ENCODE results near the gene FAM241B.

Gene FAM241B

GRCh38 chr10:69657430-69657829, 27.4 kb downstream of the FAM241B start:
- in situ Hi-C loops (cut with HindIII; ENCODE audit: low sequenced_read_pairs): loop anchor here (5.0 kb wide), 1 partner anchor 135 kb away; no protein-coding TSS in a partner anchor
- no peak for DNase-seq (ENCODE audit: low read depth)
- H3K4me3 ChIP-seq (ENCODE audit: low read depth, low read length): no peak overlapping the region
- no peak for TF ChIP-seq CTCF (IDR thresholded peaks at IDR 0.05; ENCODE audit: low read depth, low read length, missing control alignments)

GRCh38 chr10:69657866-69658265, 27.8 kb downstream of the FAM241B start:
- no peak for DNase-seq (ENCODE audit: low read depth)
- H3K4me3 ChIP-seq (ENCODE audit: low read depth, low read length): no peak overlapping the region
- TF ChIP-seq CTCF (IDR thresholded peaks at IDR 0.05; ENCODE audit: low read depth, low read length, missing control alignments): no peak
- in situ Hi-C loops (cut with HindIII; ENCODE audit: low sequenced_read_pairs): loop anchor here (5.0 kb wide), 1 partner anchor 134 kb away; no protein-coding TSS in a partner anchor

- TF ChIP-seq CTCF (IDR thresholded peaks at IDR 0.05; ENCODE audit: low read depth, low read length, missing control alignments): no peak
- in situ Hi-C loops (cut with HindIII; ENCODE audit: low sequenced_read_pairs): loop anchor here (5.0 kb wide), 1 partner anchor 133 kb away; no protein-coding TSS in a partner anchor
- DNase-seq (ENCODE audit: low read depth): no peak
- no peak overlapping the region for H3K4me3 ChIP-seq (ENCODE audit: low read depth, low read length)
These were observed 29.4 kb downstream of the FAM241B start for GRCh38 chr10:69659241-69660038.

GRCh38 chr10:69660296-69660695, 30.2 kb downstream of the FAM241B start:
- in situ Hi-C loops (cut with HindIII; ENCODE audit: low sequenced_read_pairs): no loop called here
- no peak overlapping the region for H3K4me3 ChIP-seq (ENCODE audit: low read depth, low read length)
- no peak for DNase-seq (ENCODE audit: low read depth)

GRCh38 chr10:69661414-69662172, 31.5 kb downstream of the FAM241B start:
- TF ChIP-seq CTCF (IDR thresholded peaks at IDR 0.05; ENCODE audit: low read depth, low read length, missing control alignments): no peak
- in situ Hi-C loops (cut with HindIII; ENCODE audit: low sequenced_read_pairs): no loop called here
- no peak overlapping the region for H3K4me3 ChIP-seq (ENCODE audit: low read depth, low read length)
- no peak for DNase-seq (ENCODE audit: low read depth)

More at GRCh38 chr10:69660296-69660695, 30.2 kb downstream of the FAM241B start:
- TF ChIP-seq CTCF (IDR thresholded peaks at IDR 0.05; ENCODE audit: low read depth, low read length, missing control alignments): no peak

- no peak for TF ChIP-seq CTCF (IDR thresholded peaks at IDR 0.05; ENCODE audit: low read depth, low read length, missing control alignments)
- in situ Hi-C loops (cut with HindIII; ENCODE audit: low sequenced_read_pairs): no loop called here
- DNase-seq (ENCODE audit: low read depth): no peak
- H3K4me3 ChIP-seq (ENCODE audit: low read depth, low read length): no peak overlapping the region
These were observed 32.3 kb downstream of the FAM241B start for GRCh38 chr10:69662173-69662877.

All from astrocyte of the cerebellum (primary cell).